Caco-2 (cell line): ENCODE measurements around the gene LRRC15. TPM values are rescaled to one million over a fixed set of nuclear protein-coding genes. Genes with fewer than 3 reads are reported as not detected.

ENCODE experiments used
- BruUV-seq: library from RNA; stranded (reverse); fragments of 400-500 nt; replicated peaks from 2 replicates; lab custom pipeline; 2021; lab: Mats Ljungman, UMichigan
- CTCF ChIA-PET: fragments of 300-600 bp; sonication (Branson Sonifier 250); formaldehyde crosslinking; loops from one replicate; lab custom pipeline; 2022; ENCODE audit warnings: antibody characterized with exemption; lab: Charles Lee
- POLR2A ChIA-PET: fragments of 300-600 bp; sonication (Branson Sonifier 250); formaldehyde crosslinking; loops from one replicate; lab custom pipeline; 2022; ENCODE audit warnings: antibody characterized with exemption; lab: Charles Lee
- DNase-seq, 2 experiments: peaks; one replicate each; pipeline versions ENCODE4 v3.0.0 to v3.0.0-alpha.2; 2020 to 2022
- H3K27me3 ChIP-seq: replicated peaks from 2 replicates; pipeline ENCODE4 v1.6.0; 2011; ENCODE audit warnings: low read length; ENCODE audit not compliant: control insufficient read depth, insufficient read depth
- H3K36me3 ChIP-seq: 2 replicates; pipeline ENCODE4 v1.5.1; 2011; ENCODE audit warnings: low read length; ENCODE audit not compliant: control insufficient read depth, insufficient read depth
- H3K4me1 ChIP-seq: fragments of 250-450 bp; sonication (Bioruptor Pico); 2 replicates; pipeline ENCODE4 v1.5.1; 2020; ENCODE audit warnings: mild to moderate bottlenecking
- H3K4me3 ChIP-seq: 2 replicates; pipeline ENCODE4 v1.5.1; 2011; ENCODE audit warnings: low read depth, mild to moderate bottlenecking, control low read depth, low read length
- H3K9me3 ChIP-seq: fragments of 250-450 bp; sonication (Bioruptor Pico); 2 replicates; pipeline ENCODE4 v1.5.1; 2020; ENCODE audit warnings: mild to moderate bottlenecking, moderate library complexity
- H3K27ac Mint-ChIP-seq: one replicate; pipeline ENCODE4 v1.8.0; 2022; ENCODE audit warnings: mixed read lengths; ENCODE audit not compliant: unreplicated experiment
- H3K27me3 Mint-ChIP-seq: one replicate; pipeline ENCODE4 v1.8.0; 2022; ENCODE audit warnings: mixed read lengths; ENCODE audit not compliant: insufficient read depth, unreplicated experiment
- H3K36me3 Mint-ChIP-seq: one replicate; pipeline ENCODE4 v1.8.0; 2022; ENCODE audit warnings: mild to moderate bottlenecking, mixed read lengths; ENCODE audit not compliant: insufficient read depth, unreplicated experiment
- H3K4me1 Mint-ChIP-seq: one replicate; pipeline ENCODE4 v1.8.0; 2022; ENCODE audit warnings: low read depth, mixed read lengths; ENCODE audit not compliant: unreplicated experiment
- H3K4me3 Mint-ChIP-seq: one replicate; pipeline ENCODE4 v1.8.0; 2022; ENCODE audit warnings: mild to moderate bottlenecking, moderate library complexity, mixed read lengths; ENCODE audit not compliant: unreplicated experiment
- H3K9me3 Mint-ChIP-seq: one replicate; pipeline ENCODE4 v1.8.0; 2022; ENCODE audit warnings: mixed read lengths; ENCODE audit not compliant: unreplicated experiment
- intact Hi-C: fragments of 100-400 bp; cut with micrococcal nuclease; formaldehyde crosslinking; loops from one replicate; pipeline ENCODE4 v1.10.0; 2022; ENCODE audit not compliant: unreplicated experiment
- total RNA-seq: library from RNA; stranded (reverse); gene quantifications from 2 replicates; pipeline ENCODE4 v1.2.3, GENCODE V29; 2022
- TF ChIP-seq, protein P1 (sequence below), 2 experiments: fragments of 200-600 bp in 1 of 2; IDR thresholded peaks; 1 replicate in 1 of 2; 2 replicates in 1 of 2; pipeline versions ENCODE4 v1.5.1 to v1.8.0; 2011 to 2022; ENCODE audit warnings: antibody characterized with exemption in 1 of 2, control low read depth in 1 of 2, inconsistent platforms in 1 of 2, low read depth in 1 of 2, low read length in 1 of 2, mild to moderate bottlenecking in 1 of 2, moderate library complexity in 1 of 2; ENCODE audit not compliant: insufficient read depth in 1 of 2, severe bottlenecking in 1 of 2, unreplicated experiment in 1 of 2

LRRC15 gene
- total RNA-seq, 1 experiment from 2014 or later: 0.09 TPM

DNA sequence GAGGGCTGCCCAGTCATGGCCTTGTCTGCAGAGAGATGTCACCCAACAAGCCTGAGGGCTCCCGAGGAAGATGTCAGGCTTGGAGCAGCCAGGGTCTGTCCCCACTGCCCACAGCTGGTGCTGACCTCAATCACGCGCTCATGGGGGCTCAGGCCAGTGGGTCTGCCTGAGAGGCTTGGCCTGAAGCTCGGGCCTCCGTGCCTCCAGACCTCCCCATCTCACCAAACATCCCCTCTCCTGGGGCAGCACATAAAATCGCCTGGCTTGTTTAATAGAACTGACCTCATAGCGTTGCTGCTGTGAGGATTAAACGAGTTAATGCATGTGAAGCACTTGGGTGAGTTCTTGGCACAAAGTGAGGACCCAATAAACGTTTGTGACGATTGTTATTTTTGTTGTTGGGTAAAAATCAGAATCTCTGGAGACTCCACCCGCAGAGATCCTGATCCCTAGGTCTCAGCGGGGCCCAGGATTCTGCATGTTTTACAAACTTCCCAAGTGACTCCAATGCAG, 3.5 kb downstream of the LRRC15 start:
- Histone ChIP-seq H3K36me3 (no peaks in the 10 kb centered on the region), H3K27me3 (no peaks in the 10 kb centered on the region), H3K4me1 (peaks cover 8% of the 10 kb centered on the region; the same call in 1 of the 2 replicates), H3K9me3 (no peaks in the 10 kb centered on the region), H3K4me3 (no peak overlapping the region)
- Mint-ChIP-seq H3K27ac (no peak overlapping the region), H3K9me3 (no peaks in the 10 kb centered on the region), H3K36me3 (no peaks in the 10 kb centered on the region), H3K4me3 (no peak overlapping the region), H3K4me1 (peaks cover 8% of the 10 kb centered on the region), H3K27me3 (no peaks in the 10 kb centered on the region)
- BruUV-seq: no TSS peak
- no peak for DNase-seq
- TF ChIP-seq, protein P1, sequence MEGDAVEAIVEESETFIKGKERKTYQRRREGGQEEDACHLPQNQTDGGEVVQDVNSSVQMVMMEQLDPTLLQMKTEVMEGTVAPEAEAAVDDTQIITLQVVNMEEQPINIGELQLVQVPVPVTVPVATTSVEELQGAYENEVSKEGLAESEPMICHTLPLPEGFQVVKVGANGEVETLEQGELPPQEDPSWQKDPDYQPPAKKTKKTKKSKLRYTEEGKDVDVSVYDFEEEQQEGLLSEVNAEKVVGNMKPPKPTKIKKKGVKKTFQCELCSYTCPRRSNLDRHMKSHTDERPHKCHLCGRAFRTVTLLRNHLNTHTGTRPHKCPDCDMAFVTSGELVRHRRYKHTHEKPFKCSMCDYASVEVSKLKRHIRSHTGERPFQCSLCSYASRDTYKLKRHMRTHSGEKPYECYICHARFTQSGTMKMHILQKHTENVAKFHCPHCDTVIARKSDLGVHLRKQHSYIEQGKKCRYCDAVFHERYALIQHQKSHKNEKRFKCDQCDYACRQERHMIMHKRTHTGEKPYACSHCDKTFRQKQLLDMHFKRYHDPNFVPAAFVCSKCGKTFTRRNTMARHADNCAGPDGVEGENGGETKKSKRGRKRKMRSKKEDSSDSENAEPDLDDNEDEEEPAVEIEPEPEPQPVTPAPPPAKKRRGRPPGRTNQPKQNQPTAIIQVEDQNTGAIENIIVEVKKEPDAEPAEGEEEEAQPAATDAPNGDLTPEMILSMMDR (IDR thresholded peaks at IDR 0.05; ENCODE audit: insufficient read depth in 1 of 2, low read depth in 1 of 2, low read length in 1 of 2, severe bottlenecking in 1 of 2, unreplicated experiment in 1 of 2): no peak
- ChIA-PET CTCF (no interaction called here), POLR2A (no interaction called here)
- intact Hi-C loops: loop anchor here (5.0 kb wide), 1 partner anchor 36 kb away; no protein-coding TSS in a partner anchor

DNA sequence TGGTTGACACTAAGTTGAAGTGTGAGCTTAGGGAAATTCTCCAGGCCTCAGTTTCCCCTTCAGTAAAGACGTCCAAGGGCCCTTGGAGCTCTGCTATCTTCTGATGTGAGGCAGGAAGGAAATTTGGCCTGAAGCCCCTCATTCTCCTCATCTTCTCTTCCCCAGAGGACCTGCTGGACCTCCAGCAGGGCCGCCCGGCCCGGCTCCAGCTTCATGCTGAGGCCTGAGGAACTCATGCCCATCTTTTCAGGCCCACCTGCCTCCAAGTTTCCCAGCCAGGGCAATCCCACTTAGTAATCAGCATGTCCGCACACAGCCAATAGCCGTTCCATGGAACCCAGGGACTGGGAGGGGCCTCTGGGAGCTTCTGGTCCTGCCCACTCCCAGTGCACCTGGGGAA, 4.0 kb downstream of the LRRC15 start:
- no peak for DNase-seq
- peaks cover 8% of the 10 kb centered on the region for H3K4me1 Mint-ChIP-seq
- H3K36me3 ChIP-seq: no peaks in the 10 kb centered on the region
- H3K27me3 Mint-ChIP-seq: no peaks in the 10 kb centered on the region
- ChIA-PET POLR2A (no interaction called here), CTCF (interaction anchor here (0.7 kb wide), 1 partner anchor 229 kb away, joined by 3 read pairs; no protein-coding TSS in a partner anchor)
- H3K27me3 ChIP-seq: no peaks in the 10 kb centered on the region
- H3K9me3 ChIP-seq: no peaks in the 10 kb centered on the region
- intact Hi-C loops: loop anchor here (5.0 kb wide), 1 partner anchor 37 kb away; no protein-coding TSS in a partner anchor
- H3K36me3 Mint-ChIP-seq: no peaks in the 10 kb centered on the region
- TF ChIP-seq, protein P1 (IDR thresholded peaks at IDR 0.05; ENCODE audit: insufficient read depth in 1 of 2, low read depth in 1 of 2, low read length in 1 of 2, severe bottlenecking in 1 of 2, unreplicated experiment in 1 of 2): no peak
- no TSS peak for BruUV-seq
- H3K4me1 ChIP-seq: peaks cover 8% of the 10 kb centered on the region; the same call in 1 of the 2 replicates
- no peaks in the 10 kb centered on the region for H3K9me3 Mint-ChIP-seq
- no peak overlapping the region for H3K4me3 ChIP-seq
- H3K27ac Mint-ChIP-seq: no peak overlapping the region
- H3K4me3 Mint-ChIP-seq: no peak overlapping the region

GRCh38 chr3:194364652-194365434, 4.7 kb downstream of the LRRC15 start:
- Histone ChIP-seq H3K9me3 (no peaks in the 10 kb centered on the region), H3K27me3 (no peaks in the 10 kb centered on the region), H3K4me3 (no peak overlapping the region), H3K4me1 (peaks cover 7% of the 10 kb centered on the region; the same call in 1 of the 2 replicates), H3K36me3 (no peaks in the 10 kb centered on the region)
- intact Hi-C loops: loop anchor here (5.0 kb wide), 1 partner anchor 37 kb away; no protein-coding TSS in a partner anchor
- H3K27me3 Mint-ChIP-seq: no peaks in the 10 kb centered on the region
- no TSS peak for BruUV-seq
- ChIA-PET CTCF (interaction anchor here (0.7 kb wide), 1 partner anchor 230 kb away, joined by 3 read pairs; no protein-coding TSS in a partner anchor), POLR2A (no interaction called here)
- no peaks in the 10 kb centered on the region for H3K9me3 Mint-ChIP-seq
- TF ChIP-seq, protein P1 (IDR thresholded peaks at IDR 0.05; ENCODE audit: insufficient read depth in 1 of 2, low read depth in 1 of 2, low read length in 1 of 2, severe bottlenecking in 1 of 2, unreplicated experiment in 1 of 2): no peak
- peaks cover 2% of the 10 kb centered on the region for H3K4me1 Mint-ChIP-seq
- no peak for DNase-seq
- H3K36me3 Mint-ChIP-seq: no peaks in the 10 kb centered on the region
- no peak overlapping the region for H3K27ac Mint-ChIP-seq
- H3K4me3 Mint-ChIP-seq: no peak overlapping the region
